Suppressor macrophage (primary cell): Measurements from ENCODE around the gene OSGEP.
"Not testable (repeated sequence)": the region's sequence is repeated elsewhere in the genome, so short reads cannot be mapped to it uniquely, and the experiment has no call there.

Experiments used
- DNase-seq, 4 experiments: peaks; one replicate each; pipeline ENCODE4 v3.0.0-alpha.2; 2020 to 2022

Gene OSGEP

DNA sequence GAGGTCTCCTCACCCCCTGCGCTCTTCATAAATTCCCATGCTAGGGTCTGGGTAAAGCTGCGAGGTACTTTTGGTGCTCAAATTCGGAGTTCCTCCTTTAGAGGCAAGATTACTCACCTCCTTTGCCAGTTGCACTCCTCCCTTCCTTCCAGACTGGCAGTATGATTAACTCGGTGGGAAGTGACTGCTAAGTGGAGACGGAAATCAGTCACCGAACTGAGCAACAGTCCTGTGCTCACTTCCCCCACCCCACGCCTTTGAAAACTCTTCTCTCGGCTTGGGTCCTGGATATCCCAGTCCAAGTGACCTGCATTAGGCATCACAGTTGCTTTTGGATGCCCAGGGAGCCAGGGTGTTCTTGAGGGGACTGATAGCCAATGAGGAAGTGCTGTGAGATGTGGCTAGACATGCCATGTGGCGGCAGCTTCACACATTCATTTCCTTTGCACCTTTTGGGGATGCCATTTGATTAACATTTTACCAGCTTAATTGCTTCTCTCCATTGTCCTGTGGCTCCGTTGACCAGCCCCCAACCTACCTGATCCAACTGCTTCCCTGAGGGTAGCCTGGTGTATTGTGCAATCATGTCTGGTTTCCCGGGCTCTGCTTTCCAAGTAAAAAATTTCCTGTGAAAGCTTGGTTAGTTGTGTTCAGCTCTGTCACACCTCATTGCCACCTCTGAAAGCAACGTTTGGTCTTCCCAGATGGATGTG is 15.4 kb upstream of the OSGEP start:
- peak; percentile 82 to 95 (median 86) for DNase-seq

DNA sequence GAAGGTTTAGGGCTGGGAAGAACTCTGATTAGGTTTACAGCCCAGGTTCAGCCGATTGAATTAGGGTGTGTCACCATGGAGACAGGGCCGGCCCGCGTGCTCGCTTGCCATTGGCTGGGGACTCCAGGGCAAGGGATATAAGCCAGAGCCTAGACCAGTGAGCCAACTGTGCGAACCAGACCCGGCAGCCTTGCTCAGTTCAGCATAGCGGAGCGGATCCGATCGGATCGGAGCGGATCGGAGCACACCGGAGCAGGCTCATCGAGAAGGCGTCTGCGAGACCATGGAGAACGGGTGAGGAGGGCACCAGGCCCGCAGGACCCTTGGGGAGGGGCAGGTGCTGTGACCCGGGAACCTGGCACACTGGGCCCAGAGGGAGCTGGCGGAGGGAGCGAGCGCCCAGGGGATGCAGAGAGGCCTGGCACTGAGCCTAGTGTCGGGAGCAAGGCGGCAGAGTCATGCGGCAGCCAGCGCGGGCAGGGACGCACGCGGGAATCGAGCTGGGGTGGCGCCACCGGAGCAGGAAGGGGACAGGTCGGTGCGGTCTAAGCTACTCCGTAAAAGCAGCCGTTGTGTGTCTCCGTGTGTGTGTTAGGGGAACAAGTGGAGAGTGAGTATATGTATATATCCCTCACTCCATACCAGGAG is 14.8 kb upstream of the OSGEP start, which contains the start of gene PNP:
Gene PNP (plus strand): TSS at position 165 of the 648 bp plus-strand sequence. CDS start 119 bp downstream, at position 284.
- peak; percentile 90 to 93 (median 93) for DNase-seq

DNA sequence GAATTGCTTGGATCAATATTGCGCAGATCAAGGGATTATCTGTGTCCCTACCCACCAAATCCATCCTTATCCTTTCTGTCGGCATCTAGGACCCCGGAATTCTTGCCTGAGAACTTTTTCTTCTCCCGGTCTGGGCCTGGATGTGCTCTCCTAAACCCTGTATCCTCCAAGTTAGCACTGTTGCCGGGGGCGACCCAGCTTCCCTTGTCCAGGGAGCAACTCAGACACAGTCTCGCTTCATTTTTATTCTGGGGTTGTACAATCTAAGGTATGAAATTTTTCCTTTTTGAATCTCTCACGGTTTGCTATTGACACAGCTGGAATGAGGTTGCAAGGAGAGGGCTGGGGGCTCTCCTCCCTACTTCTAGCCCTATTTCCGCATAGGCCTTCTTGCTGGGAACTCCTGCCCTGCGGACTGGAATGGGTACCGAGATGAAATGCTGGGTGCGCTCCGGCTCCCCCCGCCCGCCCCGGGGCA is 14.2 kb upstream of the OSGEP start:
- peak in 2 of 4 experiments; percentile 19 to 56 for DNase-seq

DNA sequence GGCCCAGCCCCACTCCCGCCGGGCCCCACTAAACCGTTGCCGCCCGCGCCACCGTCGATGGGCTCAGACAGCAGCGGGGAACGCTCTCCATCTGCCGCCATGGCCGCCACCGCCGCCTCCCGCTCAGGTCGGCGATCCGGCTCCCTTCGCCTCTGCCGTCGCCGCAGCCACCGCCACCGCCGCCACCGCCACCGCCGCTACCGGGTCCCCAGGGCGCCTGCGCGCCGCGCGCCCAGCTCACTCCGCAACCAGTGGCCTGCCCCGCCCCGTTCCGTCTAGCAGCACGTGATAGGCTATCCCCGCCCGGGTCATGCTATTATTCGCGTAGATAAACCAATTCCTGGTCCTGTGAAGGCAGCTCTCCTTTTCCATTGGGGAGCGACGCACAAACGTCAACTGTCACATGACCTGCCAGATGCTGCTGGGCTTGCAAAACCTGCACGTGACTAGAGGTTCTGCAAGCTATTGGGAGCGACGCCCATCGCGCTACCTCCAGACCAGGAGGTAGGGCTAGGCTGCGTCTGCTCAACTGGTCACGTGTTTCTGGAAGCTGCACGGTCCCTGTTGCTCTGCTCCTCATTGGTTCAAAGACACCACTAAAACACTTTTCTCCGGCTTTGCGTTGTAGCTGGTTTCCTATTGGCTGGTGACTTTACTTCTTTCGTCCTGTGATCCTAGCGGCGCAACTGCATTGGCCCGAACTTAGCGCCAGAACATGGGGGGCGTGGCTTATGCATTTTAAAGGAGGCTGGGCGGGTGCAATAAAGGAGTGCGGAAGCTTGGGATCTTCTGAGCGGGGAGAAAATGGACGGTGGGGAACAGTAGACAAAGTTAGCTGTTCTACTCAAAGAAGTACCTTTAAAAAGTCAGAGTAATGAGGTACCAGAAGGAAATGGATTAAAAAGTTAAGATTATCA is 6.9 kb upstream of the OSGEP start, which contains the start of gene PIP4P1:
Gene PIP4P1 (minus strand): TSS at position 210 of the 917 bp plus-strand sequence. CDS start 109 bp downstream, at position 101.
- peak; percentile 99 to 100 (median 99) for DNase-seq

DNA sequence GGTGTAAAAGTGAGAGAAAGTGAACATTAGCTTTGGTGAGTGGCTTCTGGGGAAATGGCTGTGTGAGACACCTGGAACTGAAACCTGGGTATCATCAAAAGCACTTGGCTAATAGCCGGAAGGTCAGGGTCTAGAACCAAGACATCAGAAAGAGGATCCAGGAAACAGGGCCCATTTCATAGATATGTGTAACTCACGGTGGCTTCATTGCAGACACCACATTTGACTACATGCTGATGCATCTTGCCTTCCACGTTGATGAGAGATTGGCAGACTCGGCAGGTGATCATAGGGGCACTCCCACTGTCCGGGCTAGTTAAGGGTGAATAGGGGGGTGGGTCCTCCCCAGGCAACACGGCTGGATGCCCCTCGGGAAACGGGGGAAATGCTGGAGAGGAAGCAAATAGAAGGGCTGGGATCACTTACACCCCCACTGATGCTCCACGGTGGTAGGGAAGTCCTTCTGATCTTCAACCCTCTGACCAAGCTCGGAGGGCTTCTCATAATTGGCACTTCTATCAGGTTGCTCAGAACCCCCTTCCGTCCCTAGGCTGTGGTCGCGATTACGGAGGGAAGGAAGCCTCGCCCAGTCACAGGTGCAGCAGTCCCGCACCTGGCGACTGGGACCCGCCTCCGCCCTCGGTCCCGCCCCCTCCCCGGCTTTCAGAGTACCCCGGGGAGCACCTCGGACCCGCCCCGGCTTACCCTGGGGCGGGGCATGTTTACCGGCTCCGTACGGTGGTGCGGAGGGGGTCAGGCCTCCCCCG is 6.0 kb upstream of the OSGEP start:
- DNase-seq = peak in 1 of 4 experiments; percentile 33

DNA sequence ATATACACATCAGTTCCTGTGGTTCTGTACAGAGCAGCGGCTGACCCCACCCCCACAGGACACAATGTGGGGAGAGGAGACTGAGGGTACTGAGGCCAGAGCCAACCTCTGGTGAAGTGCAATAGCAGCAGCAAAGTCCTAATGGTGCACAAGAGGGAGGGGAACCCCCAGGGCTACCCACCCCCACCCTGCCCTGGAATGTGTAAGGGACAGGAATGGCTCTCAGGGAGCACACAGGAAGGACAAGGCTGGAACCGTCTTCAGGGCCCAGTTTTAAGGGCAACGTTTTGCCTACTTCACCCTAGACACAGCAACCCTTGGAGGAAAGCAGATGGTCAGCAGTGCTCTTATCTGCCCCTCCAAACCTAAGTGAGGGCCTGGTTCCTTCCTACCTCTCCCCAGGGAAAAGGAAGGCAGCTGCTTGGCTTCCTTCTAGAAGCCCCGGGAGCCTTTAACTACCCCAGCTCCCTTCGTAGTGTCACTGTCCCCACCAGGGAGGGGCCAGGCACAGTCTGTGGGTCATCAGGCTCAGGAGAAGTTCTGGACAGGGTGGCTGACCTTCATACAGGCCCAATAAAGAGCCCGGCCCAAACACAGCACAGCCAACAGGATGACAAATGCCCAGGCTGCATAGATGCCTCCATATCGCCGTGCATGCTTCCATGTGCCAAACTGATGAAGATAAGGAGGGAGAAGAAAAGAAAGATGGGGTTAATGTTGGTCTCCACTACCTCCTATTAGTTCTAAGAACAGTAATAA is 3.6 kb upstream of the OSGEP start:
- DNase-seq = no peak

DNA sequence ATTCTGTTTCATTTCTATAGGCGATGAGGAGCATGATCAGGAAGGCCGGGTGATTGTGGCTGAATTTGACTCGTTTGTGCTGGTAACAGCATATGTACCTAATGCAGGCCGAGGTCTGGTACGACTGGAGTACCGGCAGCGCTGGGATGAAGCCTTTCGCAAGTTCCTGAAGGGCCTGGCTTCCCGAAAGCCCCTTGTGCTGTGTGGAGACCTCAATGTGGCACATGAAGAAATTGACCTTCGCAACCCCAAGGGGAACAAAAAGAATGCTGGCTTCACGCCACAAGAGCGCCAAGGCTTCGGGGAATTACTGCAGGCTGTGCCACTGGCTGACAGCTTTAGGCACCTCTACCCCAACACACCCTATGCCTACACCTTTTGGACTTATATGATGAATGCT is 2.4 kb upstream of the OSGEP start:
- peak; percentile 24 to 64 (median 56) for DNase-seq

DNA sequence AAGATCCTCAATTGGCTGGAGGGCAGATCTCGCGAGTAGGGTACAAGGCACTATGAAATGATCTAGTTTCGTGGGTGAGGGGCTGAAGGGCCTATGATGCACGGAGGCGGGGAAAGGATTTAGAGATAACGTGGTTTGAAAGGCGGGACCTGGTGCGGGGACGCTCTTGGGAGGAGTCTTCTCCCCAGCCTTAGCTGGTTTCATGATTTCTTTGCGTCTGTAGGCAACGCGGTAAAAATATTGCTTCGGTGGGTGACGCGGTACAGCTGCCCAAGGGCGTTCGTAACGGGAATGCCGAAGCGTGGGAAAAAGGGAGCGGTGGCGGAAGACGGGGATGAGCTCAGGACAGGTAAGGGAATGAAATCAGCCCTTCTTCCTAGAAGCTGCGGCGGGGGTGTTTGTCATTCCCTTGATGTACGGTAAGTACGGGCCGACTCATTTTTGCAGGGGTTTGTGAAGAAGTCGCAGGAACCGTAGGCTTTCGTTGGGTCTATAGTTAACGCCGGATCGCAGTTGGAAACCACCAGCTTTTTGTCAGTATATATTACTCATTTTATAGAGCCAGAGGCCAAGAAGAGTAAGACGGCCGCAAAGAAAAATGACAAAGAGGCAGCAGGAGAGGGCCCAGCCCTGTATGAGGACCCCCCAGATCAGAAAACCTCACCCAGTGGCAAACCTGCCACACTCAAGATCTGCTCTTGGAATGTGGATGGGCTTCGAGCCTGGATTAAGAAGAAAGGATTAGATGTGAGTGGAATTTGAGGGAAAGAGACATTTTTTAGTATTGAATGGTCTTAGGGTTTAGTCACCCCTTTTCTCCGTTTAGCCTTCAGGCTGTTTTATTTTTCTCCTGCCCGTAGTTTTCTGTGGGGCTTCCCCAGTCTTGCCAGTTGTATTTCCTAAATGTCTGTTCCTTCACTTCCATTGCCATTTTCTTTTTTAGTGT is 1.0 kb upstream of the OSGEP start:
- DNase-seq = peak; percentile 81 to 90 (median 88)

DNA sequence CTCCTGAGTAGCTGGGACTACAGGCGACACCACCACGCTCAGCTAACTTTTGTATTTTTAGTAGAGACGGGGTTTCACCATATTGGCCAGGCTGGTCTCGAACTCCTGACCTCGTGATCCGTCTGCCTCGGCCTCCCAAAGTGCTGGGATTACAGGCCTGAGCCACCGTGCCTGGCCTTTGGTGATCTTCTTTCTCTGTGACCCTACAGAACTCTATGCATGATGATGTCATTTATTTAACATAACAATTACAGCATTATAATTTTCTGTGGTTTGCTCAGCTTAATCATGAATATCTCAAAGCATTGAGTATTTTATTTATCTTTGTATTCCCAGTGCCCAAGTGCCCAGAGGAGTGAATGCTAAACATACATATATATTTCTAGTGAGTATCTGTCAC is 1.8 kb downstream of the OSGEP start:
- DNase-seq = not testable (repeated sequence)

DNA sequence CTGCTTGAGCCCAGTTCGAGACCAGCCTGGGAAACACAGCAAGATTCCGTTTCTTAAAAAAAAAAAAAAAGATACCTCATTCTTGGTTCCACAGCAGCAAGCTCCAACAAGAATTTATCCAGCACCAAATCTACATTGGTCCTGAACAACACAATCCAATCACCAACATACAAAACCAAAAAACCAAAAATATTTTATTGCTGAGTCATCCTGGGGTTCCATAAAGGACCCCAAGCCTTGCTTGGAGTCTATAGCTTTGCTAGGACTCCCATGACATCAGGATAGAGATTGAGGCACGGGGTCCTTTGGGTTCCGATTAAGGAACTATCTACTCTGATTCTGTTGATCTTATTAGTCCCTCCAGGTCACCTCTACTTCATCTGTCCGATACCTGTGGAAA is 7.7 kb downstream of the OSGEP start:
- DNase-seq = no peak

DNA sequence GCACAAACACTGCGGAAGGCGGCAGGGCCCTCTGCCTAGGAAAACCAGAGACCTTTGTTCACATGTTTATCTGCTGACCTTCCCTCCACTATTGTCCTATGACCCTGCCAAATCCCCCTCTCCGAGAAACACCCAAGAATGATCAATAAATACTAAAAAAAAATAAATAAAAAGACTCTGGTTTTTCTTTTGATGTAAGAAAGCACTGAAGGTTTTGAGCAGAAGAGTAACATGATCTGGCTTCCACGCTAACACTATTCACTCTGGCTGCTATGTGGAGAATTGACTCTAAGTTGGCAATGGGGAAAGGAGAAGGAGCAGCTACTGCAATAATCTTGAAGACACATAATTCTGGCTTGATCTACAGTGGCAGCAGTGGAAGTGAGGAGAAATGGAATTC is 11.0 kb downstream of the OSGEP start:
- not testable (repeated sequence) for DNase-seq

DNA sequence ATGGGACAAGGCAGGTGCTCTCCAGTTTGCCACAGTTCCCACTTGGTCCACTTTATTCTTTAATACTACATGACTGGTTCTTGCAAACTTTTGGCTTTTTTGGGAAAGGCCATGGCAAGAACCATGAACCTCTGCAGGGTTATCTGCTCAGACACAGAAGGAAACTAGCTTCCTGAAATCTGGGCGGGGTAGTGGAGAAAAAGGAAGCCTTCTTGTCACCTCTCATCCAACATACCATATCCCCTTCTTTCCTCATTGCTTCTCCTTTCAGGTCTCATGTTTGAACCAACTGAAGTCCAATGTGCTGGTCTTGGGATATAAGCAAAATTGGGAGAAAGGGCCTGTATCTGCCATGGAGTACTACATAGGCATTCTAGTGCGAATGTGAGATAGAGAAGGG is 13.2 kb downstream of the OSGEP start:
- peak in 3 of 4 experiments; percentile 40 to 64 (median 46) for DNase-seq

DNA sequence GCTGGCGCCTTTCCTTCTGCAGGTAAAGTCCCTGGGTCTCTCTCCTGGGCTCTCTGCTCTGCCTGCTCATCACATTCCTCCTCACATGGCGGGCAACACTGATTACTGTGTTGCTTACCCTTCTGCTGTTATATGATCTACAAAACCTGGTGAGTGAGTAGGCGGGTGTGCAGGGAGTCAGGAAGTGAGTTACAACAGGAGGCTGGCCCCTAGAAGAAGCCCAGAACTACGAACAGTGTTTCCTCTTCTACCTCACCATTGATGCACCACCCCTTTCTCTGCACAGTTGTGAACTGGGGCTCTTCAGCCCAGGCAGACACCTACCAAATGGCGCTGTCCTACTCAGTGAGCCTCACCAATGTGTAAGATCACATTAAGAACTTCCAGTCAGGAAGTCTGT is 13.7 kb downstream of the OSGEP start:
- DNase-seq = peak; percentile 24 to 51 (median 49)

DNA sequence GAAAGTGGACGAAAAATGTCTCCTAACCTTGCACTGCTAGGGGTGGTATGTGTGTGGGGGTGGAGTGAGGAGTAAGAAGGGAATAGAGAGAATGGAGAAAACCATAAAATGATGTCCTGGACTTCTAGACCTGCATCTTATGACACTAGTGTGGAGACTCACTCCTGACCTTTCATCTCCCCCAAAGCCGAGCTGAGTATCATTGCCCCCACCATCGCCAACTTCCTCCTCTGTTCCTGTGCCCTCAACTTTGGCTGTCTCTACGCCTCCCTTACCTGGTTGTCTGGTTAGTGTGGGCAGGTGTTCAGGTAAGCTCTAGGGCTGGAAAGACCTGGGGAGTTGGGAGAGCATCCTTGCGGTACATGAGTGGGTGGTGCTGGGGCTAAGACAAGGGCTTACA is 14.1 kb downstream of the OSGEP start:
- no peak for DNase-seq

DNA sequence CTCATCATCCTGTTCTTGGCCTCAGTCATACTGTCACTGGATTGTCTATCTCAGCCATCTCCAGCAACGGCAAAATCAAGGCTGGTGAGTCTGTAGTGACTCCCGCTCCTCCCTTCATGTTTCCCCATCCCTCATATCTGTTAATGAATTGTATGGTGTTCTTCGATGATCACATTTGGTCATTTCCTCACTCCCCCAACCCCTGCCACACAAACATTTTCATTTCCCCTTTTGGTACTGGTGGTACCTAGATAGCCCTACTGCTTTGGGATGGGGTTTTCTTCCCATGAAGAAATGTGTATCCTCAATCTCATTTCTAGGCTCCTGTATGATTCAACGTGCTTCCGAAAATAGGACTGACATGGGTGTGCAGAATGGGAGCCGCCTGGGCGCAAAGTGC is 15.9 kb downstream of the OSGEP start:
- DNase-seq = peak in 2 of 4 experiments; percentile 26 to 32

DNA sequence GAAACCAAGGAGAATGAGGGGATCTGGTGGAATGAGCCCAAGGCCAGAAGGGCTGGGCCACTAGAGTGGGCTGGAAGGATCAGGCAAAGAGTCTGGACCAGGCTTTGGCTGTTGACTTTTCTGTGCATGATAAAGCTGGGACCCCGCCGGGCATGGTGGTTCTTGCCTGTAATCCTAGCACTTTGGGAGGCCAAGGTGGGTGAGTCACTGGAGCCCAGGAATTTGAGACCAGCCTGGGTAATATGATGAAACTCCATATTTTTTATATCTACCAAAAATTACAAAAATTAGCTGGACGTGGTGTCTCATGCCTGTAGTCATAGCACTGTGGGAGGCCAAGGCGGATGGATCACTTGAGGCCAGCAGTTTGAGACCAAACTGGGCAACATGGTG is 18.3 kb downstream of the OSGEP start:
- DNase-seq = no peak

DNA sequence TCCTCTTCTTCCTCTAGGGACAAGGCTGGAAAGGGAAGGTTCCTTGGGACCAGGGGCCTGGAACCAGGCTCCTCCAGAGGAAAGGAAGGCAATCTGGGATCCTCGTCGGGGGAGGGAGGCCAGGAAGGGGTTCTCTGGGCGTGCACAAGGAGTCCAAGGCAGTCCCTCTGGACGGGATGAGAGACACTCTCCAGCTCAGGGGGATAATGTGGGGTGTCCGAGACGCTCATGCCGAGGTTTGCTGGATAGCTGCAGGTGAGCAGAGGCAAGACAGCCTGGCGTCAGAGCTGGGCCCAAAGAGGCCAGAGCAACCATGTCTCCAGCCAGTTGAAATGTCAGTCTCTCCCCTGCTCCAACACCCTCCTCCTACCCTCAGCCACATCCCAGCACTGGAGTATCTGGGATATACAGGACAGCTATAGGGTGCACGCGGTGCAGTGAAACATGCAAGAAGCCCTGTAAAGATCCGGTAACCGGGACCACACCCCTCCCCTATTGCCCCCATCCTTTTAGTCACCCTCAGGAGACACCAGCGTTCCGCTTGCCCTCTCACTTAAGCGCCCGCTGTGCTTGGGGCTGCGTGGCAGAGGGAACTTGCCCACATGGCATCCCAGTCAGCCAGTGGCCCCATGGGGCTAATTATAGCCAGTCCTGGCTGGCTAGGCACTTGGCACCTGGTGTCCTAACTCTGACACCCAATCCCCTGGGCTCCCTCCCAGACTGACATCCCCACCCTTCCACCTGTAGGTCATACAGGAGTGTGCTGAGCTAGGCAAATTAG is 18.8 kb downstream of the OSGEP start, which contains the start of gene KLHL33:
Gene KLHL33 (minus strand): TSS at position 585 of the 781 bp plus-strand sequence. CDS start 355 bp downstream, at position 230.
- no peak for DNase-seq

DNA sequence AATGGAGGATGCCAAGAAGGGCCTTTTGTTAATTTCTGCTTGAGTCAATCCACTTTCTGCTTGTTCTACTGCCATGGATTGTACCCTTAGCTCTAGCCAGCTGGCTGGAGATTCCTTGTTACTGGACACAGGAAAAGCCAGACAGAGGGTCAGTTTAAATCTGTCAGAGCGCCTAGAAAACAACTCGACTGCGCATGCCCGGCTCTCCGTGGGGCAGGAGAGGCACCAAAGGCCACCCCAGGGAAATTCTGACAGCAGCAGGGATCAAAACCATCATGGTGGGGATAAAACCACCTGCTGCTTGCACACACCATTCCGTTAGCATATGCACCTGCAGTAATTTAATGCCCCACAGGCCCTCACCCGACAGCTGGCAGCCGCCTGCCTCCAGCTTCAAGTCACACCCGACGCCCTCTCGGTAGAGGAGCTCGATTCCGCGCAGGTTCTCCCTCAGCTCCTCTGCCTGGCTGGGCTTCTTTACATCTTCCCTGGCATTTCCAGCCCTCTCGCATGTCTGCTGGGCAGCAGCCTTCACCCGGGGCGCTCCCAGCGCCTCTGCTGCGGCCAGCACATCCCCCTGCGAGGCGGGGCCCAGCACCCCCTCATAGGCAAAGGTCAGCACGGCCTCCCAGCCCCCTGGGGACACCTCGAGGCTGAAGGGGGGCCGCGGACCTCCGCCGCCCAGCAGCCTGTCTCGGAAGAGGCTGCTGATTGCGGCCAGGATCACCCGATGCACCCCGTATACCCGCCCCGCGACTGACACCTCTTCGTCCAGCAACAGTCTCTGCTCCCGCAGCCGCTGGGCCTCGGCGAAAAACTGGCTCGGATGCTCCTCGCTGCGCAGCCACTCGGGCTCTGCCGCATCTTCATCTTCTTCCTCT is 19.7 kb downstream of the OSGEP start:
- DNase-seq = no peak
